Pancreas (tissue), 10 donors: ENCODE measurements around the gene TAS1R1. TPM values are rescaled to one million over a fixed set of nuclear protein-coding genes. Genes with fewer than 3 reads are reported as not detected.

ENCODE experiments used
- ATAC-seq, 4 donors: fragments of 200-7000 bp; cut with Tn5 transposase; one replicate each; pipeline versions ENCODE4 v1.8.0 to v1.9.1; 2020; ENCODE audit warnings: mild to moderate bottlenecking in 4 of 4, moderate library complexity in 4 of 4
- DNase-seq, 6 donors: peaks; one replicate each; pipeline ENCODE4 v3.0.0-alpha.2; 2020
- FAIRE-seq: peaks from 2 replicates; lab custom pipeline; 2012; peaks lifted over from hg19 to GRCh38; lab: Jason Lieb, UNC
- H3K27ac ChIP-seq, 4 donors: fragments of 200-600 bp; sonication (generic); 1 replicate in 3 of 4; 2 replicates in 1 of 4; pipeline versions ENCODE4 v1.5.0 to v1.8.0; 2020
- H3K27me3 ChIP-seq, 4 donors: fragments of 200-600 bp; one replicate each; pipeline ENCODE4 v1.8.0; 2021
- H3K36me3 ChIP-seq, 3 donors: fragments of 200-600 bp; sonication (generic) in 1 of 3; one replicate each; pipeline versions ENCODE4 v1.5.0 to v1.8.0; 2020 to 2021
- H3K4me1 ChIP-seq, 3 donors: fragments of 200-600 bp; one replicate each; pipeline ENCODE4 v1.8.0; 2021
- H3K4me3 ChIP-seq, 4 donors: fragments of 200-600 bp; sonication (generic) in 2 of 4; one replicate each; pipeline versions ENCODE4 v1.5.0 to v1.8.0; 2020 to 2021
- H3K9me3 ChIP-seq, 4 donors: fragments of 200-600 bp; one replicate each; pipeline ENCODE4 v1.8.0; 2021
- WGBS, 2 donors: extraction: QIAGEN DNeasy Blood & Tissue Kit; methylation state at CpG; one replicate each; pipeline ENCODE4 v1.1.7; 2013; 5-methylcytosine and 5-hydroxymethylcytosine counted together
- intact Hi-C, 3 donors: fragments of 100-400 bp; cut with DNase I; formaldehyde crosslinking; loops; one replicate each; pipeline versions ENCODE4 v1.11.1 to v1.14.2; 2022
- polyA plus RNA-seq, 2 donors: library from polyadenylated mRNA; stranded (reverse); fragments of 200-250 nt; gene quantifications; one replicate each; pipeline ENCODE4 v1.2.3, GENCODE V29; 2013
- total RNA-seq, 6 donors: library from RNA; stranded (reverse); fragmentation: NEBNext Ultra II Directional in 4 of 6; extraction: Animal tissue kit (Norgen Biotek cat#: 25700) in 4 of 6; gene quantifications; one replicate each; pipeline versions ENCODE4 v1.2.1 to v1.2.4, GENCODE V29; 2021 to 2023
- TF ChIP-seq, protein P1 (sequence below), 4 donors: fragments of 200-600 bp; sonication (generic) in 3 of 4; IDR thresholded peaks; one replicate each; pipeline versions ENCODE4 v1.5.0 to v1.8.0; 2021; ENCODE audit warnings: antibody characterized with exemption in 4 of 4
- donor health status: healthy with polysubstance abuse.
- donor health status: DM: no; HTN: no; CAD: no; lungs with moderate emphysema.
- donor health status: DM: no; HTN: no; CAD: no.
- donor health status: control.
- donor health status: control.
- donor health status: Bipolar disorder and iron deficiency.
- donor health status: DM: yes; HTN: yes; CAD: no.
- donor health status: DM: no; HTN: no; CAD: no.
- donor health status: DM: no; HTN: no; CAD: no.
- donor health status: DM: yes; HTN: yes; CAD: no.

Gene TAS1R1
- total and polyA plus RNA-seq, 8 donors, result not detected

DNA sequence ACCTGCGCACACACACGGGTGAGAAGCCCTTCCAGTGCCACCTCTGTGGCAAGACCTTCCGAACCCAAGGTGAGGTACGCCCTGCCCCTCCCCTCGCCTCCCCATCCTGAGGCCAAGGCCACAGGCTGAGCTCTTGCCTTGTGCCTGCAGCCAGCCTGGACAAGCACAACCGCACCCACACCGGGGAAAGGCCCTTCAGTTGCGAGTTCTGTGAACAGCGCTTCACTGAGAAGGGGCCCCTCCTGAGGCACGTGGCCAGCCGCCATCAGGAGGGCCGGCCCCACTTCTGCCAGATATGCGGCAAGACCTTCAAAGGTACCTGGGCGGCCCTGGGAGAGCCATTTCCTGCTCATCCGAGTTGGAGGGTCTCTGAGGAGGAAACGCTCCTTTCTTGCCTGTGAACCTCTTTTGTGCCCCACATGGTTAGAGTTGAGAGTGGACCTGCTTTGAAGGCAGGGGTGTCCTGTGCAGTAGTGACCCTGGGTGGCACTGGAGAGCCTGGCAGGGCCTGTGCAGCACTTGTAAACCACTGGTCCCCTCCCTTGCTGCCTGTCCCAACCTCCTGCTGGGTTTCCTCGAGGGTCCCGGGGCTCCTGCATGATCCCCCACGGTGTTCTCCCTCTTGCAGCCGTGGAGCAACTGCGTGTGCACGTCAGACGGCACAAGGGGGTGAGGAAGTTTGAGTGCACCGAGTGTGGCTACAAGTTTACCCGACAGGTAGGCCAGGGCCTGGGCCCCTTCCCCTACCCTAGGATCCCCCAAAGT lies 33.2 kb downstream of the TAS1R1 start:
- intact Hi-C loops, result no loop called here
- peak in 2 of 6 donors; percentile 28 to 66 for DNase-seq
- Histone ChIP-seq H3K4me1 (peaks cover 0 to 7% (median 4%) of the 10 kb centered on the region in 3 donors), H3K27me3 (no peaks in the 10 kb centered on the region), H3K27ac (no peak overlapping the region), H3K9me3 (no peaks in the 10 kb centered on the region), H3K36me3 (peaks cover 0 to 32% (median 30%) of the 10 kb centered on the region in 3 donors), H3K4me3 (no peak overlapping the region)
- 61 to 70% methylated on average over 25 of the region's 25 CpGs for WGBS, 2 donors
- no peak for FAIRE-seq
- TF ChIP-seq, protein P1, sequence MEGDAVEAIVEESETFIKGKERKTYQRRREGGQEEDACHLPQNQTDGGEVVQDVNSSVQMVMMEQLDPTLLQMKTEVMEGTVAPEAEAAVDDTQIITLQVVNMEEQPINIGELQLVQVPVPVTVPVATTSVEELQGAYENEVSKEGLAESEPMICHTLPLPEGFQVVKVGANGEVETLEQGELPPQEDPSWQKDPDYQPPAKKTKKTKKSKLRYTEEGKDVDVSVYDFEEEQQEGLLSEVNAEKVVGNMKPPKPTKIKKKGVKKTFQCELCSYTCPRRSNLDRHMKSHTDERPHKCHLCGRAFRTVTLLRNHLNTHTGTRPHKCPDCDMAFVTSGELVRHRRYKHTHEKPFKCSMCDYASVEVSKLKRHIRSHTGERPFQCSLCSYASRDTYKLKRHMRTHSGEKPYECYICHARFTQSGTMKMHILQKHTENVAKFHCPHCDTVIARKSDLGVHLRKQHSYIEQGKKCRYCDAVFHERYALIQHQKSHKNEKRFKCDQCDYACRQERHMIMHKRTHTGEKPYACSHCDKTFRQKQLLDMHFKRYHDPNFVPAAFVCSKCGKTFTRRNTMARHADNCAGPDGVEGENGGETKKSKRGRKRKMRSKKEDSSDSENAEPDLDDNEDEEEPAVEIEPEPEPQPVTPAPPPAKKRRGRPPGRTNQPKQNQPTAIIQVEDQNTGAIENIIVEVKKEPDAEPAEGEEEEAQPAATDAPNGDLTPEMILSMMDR (IDR thresholded peaks at IDR 0.05), result no peak
- peak in 2 of 4 donors; percentile 23 to 33 for ATAC-seq

DNA sequence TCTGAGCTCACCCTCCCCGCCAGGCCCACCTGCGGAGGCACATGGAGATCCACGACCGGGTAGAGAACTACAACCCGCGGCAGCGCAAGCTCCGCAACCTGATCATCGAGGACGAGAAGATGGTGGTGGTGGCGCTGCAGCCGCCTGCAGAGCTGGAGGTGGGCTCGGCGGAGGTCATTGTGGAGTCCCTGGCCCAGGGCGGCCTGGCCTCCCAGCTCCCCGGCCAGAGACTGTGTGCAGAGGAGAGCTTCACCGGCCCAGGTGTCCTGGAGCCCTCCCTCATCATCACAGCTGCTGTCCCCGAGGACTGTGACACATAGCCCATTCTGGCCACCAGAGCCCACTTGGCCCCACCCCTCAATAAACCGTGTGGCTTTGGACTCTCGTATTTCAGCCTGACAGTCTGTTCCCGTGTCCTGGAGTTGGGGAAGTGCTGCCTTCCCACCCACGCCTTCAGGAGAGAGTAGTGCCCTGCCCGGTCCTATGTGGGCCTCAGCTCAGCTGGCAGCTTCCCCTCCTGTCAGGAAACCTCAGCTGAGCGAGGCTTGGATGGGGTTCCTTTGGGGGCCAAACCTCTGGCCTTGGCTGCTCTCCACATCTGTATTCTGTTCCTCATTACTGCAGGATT lies 33.9 kb downstream of the TAS1R1 start:
- no peaks in the 10 kb centered on the region for H3K27me3 ChIP-seq
- H3K36me3 ChIP-seq, result peaks cover 5 to 39% (median 37%) of the 10 kb centered on the region in 3 donors
- H3K27ac ChIP-seq, result no peak overlapping the region
- intact Hi-C loops, result no loop called here
- H3K4me1 ChIP-seq, result peaks cover 0 to 7% (median 4%) of the 10 kb centered on the region in 3 donors
- WGBS, 2 donors, result 86 to 87% methylated on average over 24 of the region's 24 CpGs
- peak in 1 of 6 donors; percentile 68 for DNase-seq
- TF ChIP-seq, protein P1 (IDR thresholded peaks at IDR 0.05), result no peak
- no peak overlapping the region for H3K4me3 ChIP-seq
- H3K9me3 ChIP-seq, result no peaks in the 10 kb centered on the region
- no peak for ATAC-seq
- FAIRE-seq, result no peak

DNA sequence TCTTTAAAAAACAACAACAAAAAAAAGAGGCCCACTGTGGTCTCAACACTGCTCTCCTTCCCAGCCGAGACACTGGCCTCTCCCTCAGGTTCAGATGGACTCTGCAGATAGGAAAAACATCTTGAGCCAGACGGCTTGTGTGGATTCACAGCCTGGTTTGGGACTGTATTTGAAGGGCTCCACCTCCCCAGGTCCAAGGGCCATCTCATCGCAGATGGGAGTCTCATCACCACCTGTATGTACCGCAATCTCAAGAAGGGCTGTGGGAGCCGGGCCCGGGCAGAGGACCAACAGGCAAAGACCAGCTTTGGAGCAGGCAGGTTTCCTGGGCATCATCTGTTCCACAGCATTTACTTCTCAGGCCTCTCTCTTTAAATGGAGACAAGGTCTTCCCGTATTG lies 34.9 kb downstream of the TAS1R1 start:
- TF ChIP-seq, protein P1 (IDR thresholded peaks at IDR 0.05), result no peak
- H3K27ac ChIP-seq, result no peak overlapping the region
- H3K9me3 ChIP-seq, result no peaks in the 10 kb centered on the region
- FAIRE-seq (no peak), DNase-seq (no peak), ATAC-seq (no peak)
- H3K27me3 ChIP-seq, result no peaks in the 10 kb centered on the region
- peaks cover 6 to 49% (median 45%) of the 10 kb centered on the region in 3 donors for H3K36me3 ChIP-seq
- H3K4me3 ChIP-seq, result no peak overlapping the region
- 80 to 83% methylated on average over 7 of the region's 7 CpGs for WGBS, 2 donors
- intact Hi-C loops, result loop anchor here in 1 of 3 donors (10.0 kb wide), 1 partner anchor 55 kb away; no protein-coding TSS in a partner anchor
- peaks cover 0 to 7% (median 4%) of the 10 kb centered on the region in 3 donors for H3K4me1 ChIP-seq

DNA sequence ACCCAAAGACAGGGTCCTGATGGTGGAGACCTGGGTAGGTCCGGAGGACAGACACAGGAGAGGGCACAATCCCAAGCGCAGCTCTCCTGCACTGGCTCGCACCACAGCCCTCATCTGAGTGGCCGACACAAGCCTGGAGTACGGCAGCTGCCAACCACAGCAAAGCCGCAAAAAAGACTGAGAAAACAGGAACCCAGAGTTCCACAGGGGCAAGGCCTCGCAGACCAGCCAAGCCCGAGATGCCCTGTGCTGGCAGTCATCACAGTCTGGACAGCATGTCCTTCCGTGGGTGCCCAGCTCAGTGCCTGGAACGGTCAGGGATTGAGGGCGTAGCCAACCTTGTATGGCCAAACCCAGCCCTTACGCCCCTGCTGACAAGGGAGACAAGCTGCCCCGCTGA lies 36.1 kb downstream of the TAS1R1 start:
- WGBS, 2 donors, result 85 to 95% methylated on average over 13 of the region's 13 CpGs
- peak in 2 of 4 donors; percentile 6 to 7 for ATAC-seq

More for the DNA sequence above, 36.1 kb downstream of the TAS1R1 start:
- H3K4me3 ChIP-seq, result no peak overlapping the region
- DNase-seq (peak in 1 of 6 donors; percentile 64), FAIRE-seq (no peak)
- H3K36me3 ChIP-seq, result peaks cover 6 to 57% (median 55%) of the 10 kb centered on the region in 3 donors
- no peaks in the 10 kb centered on the region for H3K9me3 ChIP-seq
- H3K27me3 ChIP-seq, result no peaks in the 10 kb centered on the region
- no peak overlapping the region for H3K27ac ChIP-seq
- H3K4me1 ChIP-seq, result peaks cover 0 to 7% (median 4%) of the 10 kb centered on the region in 3 donors
- TF ChIP-seq, protein P1 (IDR thresholded peaks at IDR 0.05), result no peak
- intact Hi-C loops, result loop anchor here in 1 of 3 donors (10.0 kb wide), 1 partner anchor 56 kb away; no protein-coding TSS in a partner anchor
